HL-60 (cell line): ENCODE data around the gene CHMP4B.

Experiments used
- DNase-seq, 2 experiments: peaks; one replicate each; pipeline ENCODE4 v3.0.0-alpha.2; 2010 to 2020; ENCODE audit warnings: low read depth in 1 of 2, low spot score in 1 of 2
- H3K27ac ChIP-seq: fragments of 250-450 bp; sonication (Bioruptor Pico); replicated peaks from 2 replicates; pipeline ENCODE4 v1.5.1; 2020; ENCODE audit warnings: mild to moderate bottlenecking, moderate library complexity
- H3K27me3 ChIP-seq: fragments of 250-450 bp; sonication (Bioruptor Pico); 2 replicates; pipeline ENCODE4 v1.5.1; 2021; ENCODE audit warnings: mild to moderate bottlenecking, moderate library complexity; ENCODE audit not compliant: insufficient read depth, poor library complexity, severe bottlenecking
- H3K4me3 ChIP-seq: replicated peaks from 2 replicates; pipeline ENCODE4 v1.5.1; 2011; ENCODE audit warnings: mild to moderate bottlenecking, control low read depth, low read length; ENCODE audit not compliant: insufficient read depth
- GABPA ChIP-seq: IDR thresholded peaks from 2 replicates; pipeline ENCODE4 v1.6.1; 2012; ENCODE audit warnings: low read depth
- POLR2AphosphoS5 ChIP-seq: IDR thresholded peaks from 2 replicates; pipeline ENCODE4 v1.6.1; 2012; ENCODE audit warnings: low read depth
- SPI1 ChIP-seq: IDR thresholded peaks from 2 replicates; pipeline ENCODE4 v1.6.1; 2012; ENCODE audit warnings: low read depth, mild to moderate bottlenecking, borderline replicate concordance
- TF ChIP-seq, protein P1 (sequence below): IDR thresholded peaks from 2 replicates; pipeline ENCODE4 v1.6.1; 2012; ENCODE audit warnings: low read depth; ENCODE audit not compliant: insufficient replicate concordance
- TF ChIP-seq, protein P2 (sequence below): IDR thresholded peaks from one replicate; pipeline ENCODE4 v1.5.1; 2011; ENCODE audit warnings: low read length, control low read depth, inconsistent platforms; ENCODE audit not compliant: insufficient read depth

The CHMP4B gene

DNA sequence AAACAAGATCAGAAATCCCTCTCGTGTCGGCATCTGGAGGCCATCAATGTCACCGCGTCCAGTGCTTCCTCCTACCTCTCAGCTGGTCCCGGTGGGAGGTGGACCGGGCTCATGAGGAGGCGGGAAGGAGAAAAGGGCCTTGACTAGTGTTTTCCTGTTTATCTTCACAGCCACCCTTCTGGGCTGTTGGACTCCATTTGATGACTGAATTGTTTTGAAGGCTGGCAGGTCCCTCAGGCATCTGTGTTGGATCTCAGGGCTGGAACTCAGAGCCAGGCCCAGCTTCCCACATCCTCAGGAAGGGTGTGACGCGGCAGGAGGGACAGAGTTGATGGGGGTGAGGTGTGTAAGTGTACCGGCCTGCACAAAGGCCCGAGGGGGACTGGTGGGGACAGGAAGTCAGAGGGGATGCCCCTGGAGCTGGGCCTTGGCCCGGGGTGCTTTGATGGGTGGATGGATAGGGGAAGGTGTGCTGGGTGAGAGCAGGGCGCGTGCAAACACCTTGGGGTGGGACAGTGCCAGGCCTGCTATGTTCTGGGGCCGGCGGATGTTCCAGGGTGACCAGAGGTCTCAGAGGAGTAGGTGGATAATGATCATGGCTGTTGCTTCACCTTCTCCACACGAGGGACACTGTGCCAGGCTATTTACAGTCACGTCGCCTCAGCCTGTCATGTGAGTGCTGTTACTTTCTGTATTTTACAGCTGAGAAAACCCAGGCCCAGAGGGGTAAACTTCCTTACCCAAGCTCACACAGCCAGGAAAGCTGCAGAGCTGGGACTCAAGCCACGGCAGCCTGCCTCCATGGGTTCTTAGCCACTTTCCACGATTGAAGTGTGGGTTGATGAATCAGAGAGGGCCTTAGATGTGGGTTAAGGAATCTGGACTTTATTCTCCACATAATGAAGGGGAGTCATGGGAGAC lies 17.9 kb upstream of the CHMP4B start:
- Histone ChIP-seq H3K27ac (no peak overlapping the region), H3K27me3 (no peaks in the 10 kb centered on the region), H3K4me3 (no peak overlapping the region)
- no peak for TF ChIP-seq GABPA
- no peak for TF ChIP-seq POLR2AphosphoS5
- TF ChIP-seq, protein P1, sequence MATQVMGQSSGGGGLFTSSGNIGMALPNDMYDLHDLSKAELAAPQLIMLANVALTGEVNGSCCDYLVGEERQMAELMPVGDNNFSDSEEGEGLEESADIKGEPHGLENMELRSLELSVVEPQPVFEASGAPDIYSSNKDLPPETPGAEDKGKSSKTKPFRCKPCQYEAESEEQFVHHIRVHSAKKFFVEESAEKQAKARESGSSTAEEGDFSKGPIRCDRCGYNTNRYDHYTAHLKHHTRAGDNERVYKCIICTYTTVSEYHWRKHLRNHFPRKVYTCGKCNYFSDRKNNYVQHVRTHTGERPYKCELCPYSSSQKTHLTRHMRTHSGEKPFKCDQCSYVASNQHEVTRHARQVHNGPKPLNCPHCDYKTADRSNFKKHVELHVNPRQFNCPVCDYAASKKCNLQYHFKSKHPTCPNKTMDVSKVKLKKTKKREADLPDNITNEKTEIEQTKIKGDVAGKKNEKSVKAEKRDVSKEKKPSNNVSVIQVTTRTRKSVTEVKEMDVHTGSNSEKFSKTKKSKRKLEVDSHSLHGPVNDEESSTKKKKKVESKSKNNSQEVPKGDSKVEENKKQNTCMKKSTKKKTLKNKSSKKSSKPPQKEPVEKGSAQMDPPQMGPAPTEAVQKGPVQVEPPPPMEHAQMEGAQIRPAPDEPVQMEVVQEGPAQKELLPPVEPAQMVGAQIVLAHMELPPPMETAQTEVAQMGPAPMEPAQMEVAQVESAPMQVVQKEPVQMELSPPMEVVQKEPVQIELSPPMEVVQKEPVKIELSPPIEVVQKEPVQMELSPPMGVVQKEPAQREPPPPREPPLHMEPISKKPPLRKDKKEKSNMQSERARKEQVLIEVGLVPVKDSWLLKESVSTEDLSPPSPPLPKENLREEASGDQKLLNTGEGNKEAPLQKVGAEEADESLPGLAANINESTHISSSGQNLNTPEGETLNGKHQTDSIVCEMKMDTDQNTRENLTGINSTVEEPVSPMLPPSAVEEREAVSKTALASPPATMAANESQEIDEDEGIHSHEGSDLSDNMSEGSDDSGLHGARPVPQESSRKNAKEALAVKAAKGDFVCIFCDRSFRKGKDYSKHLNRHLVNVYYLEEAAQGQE = no peak
- TF ChIP-seq, protein P2, sequence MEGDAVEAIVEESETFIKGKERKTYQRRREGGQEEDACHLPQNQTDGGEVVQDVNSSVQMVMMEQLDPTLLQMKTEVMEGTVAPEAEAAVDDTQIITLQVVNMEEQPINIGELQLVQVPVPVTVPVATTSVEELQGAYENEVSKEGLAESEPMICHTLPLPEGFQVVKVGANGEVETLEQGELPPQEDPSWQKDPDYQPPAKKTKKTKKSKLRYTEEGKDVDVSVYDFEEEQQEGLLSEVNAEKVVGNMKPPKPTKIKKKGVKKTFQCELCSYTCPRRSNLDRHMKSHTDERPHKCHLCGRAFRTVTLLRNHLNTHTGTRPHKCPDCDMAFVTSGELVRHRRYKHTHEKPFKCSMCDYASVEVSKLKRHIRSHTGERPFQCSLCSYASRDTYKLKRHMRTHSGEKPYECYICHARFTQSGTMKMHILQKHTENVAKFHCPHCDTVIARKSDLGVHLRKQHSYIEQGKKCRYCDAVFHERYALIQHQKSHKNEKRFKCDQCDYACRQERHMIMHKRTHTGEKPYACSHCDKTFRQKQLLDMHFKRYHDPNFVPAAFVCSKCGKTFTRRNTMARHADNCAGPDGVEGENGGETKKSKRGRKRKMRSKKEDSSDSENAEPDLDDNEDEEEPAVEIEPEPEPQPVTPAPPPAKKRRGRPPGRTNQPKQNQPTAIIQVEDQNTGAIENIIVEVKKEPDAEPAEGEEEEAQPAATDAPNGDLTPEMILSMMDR = no peak
- no peak for TF ChIP-seq SPI1
- no peak for DNase-seq

DNA sequence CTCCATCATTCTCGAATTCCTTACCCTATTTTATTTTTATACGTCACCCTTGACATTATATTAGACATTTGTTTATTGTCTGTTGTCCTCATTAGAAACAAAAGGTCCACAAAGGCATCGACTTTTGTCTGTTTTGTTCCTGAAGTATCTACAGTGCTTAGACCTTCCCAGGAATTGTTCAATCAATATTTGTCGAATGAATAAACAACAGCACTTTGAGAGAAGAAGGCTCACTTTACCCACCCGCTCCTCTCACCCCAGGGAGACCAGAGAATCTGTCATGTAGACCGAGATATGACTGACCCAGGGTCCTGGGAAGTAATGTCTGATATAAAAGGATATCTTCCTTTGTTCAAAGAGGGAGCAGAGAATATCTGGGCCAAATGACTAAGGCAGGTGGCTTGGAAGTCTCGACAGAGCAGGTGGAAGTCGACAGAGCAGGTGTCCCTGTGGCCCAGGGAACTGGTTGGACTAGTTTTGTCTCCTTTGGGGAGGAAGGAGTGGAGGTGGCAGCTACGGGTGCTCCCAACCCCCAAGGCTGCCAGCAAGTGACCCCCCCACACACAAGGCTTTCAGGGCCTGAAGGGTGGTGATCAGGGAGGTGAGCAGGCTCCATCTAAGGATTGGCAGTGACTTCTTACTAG lies 14.8 kb upstream of the CHMP4B start:
- Histone ChIP-seq H3K27me3 (no peaks in the 10 kb centered on the region), H3K4me3 (no peak overlapping the region), H3K27ac (no peak overlapping the region)
- TF ChIP-seq SPI1 (no peak), POLR2AphosphoS5 (no peak), GABPA (no peak)
- TF ChIP-seq, protein P1 = no peak
- TF ChIP-seq, protein P2 = no peak
- no peak for DNase-seq

DNA sequence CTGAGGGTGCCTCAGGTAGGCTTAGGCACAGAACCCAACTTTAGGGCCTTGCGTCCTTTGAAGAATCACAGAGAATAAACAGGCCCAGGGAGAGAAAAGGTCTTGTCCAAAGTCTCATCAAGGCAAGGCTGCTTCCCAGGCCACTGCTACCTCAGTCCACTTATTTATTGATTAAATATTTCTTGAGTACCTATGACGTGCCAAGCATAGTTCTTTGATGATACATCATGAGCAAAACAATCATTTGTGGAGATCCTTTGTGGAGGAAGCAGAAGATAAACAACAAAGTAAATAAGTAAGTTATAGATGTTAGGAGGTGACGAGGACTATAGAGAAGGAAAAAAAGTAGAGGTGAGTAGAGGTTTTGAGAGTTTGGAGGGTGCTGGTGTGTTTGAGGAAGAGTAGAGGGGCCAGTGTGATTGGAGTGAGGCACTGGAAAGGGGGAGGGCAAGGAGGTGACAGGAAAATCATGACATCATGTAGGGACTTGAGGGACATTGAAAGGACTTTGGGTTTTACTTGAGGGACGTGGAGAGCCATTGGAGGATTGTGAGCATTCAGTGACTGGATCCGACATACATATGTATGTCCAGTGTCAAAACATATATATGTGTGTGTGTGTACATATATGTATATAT lies 14.1 kb upstream of the CHMP4B start:
- Histone ChIP-seq H3K4me3 (no peak overlapping the region), H3K27ac (no peak overlapping the region), H3K27me3 (no peaks in the 10 kb centered on the region)
- no peak for DNase-seq
- TF ChIP-seq GABPA (no peak), SPI1 (no peak), POLR2AphosphoS5 (no peak)
- TF ChIP-seq, protein P2 = no peak
- TF ChIP-seq, protein P1 = no peak
